K562 (cell line): ENCODE results near the gene TPK1. TPM values are rescaled to one million over a fixed set of nuclear protein-coding genes. Genes with fewer than 3 reads are reported as not detected.

Experiments used
- ATAC-seq: fragments of 200-7000 bp; cut with Tn5 transposase; 3 replicates; pipeline ENCODE4 v1.9.1; 2020; ENCODE audit warnings: moderate library complexity
- BruUV-seq: library from RNA; stranded (reverse); fragments of 400-500 nt; replicated peaks from 2 replicates; lab custom pipeline; 2021; lab: Mats Ljungman, UMichigan
- CTCF ChIA-PET: fragments of 300-600 bp; formaldehyde crosslinking; extraction: SDS; loops from one replicate; lab custom pipeline; 2021; ENCODE audit warnings: low intra/inter-chr PET ratio; lab: Yijun Ruan, JAX
- POLR2A ChIA-PET: fragments of 300-600, 350-650 bp; sonication (Branson Sonifier 250); formaldehyde crosslinking; extraction: SDS; loops from one replicate; lab custom pipeline; 2021; ENCODE audit warnings: antibody characterized with exemption, inconsistent platforms; lab: Yijun Ruan, JAX
- DNase-seq, 4 experiments: peaks; one replicate each; pipeline versions ENCODE4 v3.0.0 to v3.0.0-alpha.2; 2011 to 2018; ENCODE audit warnings: low spot score in 3 of 4, mixed read lengths in 3 of 4; ENCODE audit errors: extremely low read depth in 1 of 4
- FAIRE-seq: peaks from 2 replicates; lab custom pipeline; 2011; peaks lifted over from hg19 to GRCh38; lab: Jason Lieb, UNC
- H2AFZ ChIP-seq: 2 replicates; pipeline ENCODE4 v1.6.0; 2011; ENCODE audit warnings: low read depth, low read length, control low read depth, inconsistent platforms
- H3K27ac ChIP-seq: fragments of 200-600 bp; 3 replicates; pipeline ENCODE4 v1.8.0; 2011; ENCODE audit warnings: low read depth, mild to moderate bottlenecking, control low read depth, inconsistent platforms, low read length, moderate library complexity, mixed read lengths; ENCODE audit errors: extremely low read depth
- H3K27me3 ChIP-seq, 2 experiments: fragments of 300-600 bp in 1 of 2; 2 replicates in 1 of 2; 3 replicates in 1 of 2; pipeline versions ENCODE4 v1.6.0 to v1.8.0; 2011; ENCODE audit warnings: inconsistent platforms in 2 of 2, low read length in 2 of 2, mild to moderate bottlenecking in 1 of 2, mixed read lengths in 1 of 2, moderate library complexity in 1 of 2; ENCODE audit not compliant: control insufficient read depth in 2 of 2, insufficient read depth in 2 of 2
- H3K36me3 ChIP-seq: fragments of 300-600 bp; 3 replicates; pipeline ENCODE4 v1.8.0; 2011; ENCODE audit warnings: mild to moderate bottlenecking, low read length, inconsistent platforms; ENCODE audit not compliant: control insufficient read depth, insufficient read depth
- H3K4me1 ChIP-seq, 2 experiments: fragments of 200-600 bp in 1 of 2; replicated peaks in 1 of 2; 2 replicates in 1 of 2; 3 replicates in 1 of 2; pipeline versions ENCODE4 v1.5.1 to v1.8.0; 2011; ENCODE audit warnings: inconsistent platforms in 2 of 2, low read length in 2 of 2, mild to moderate bottlenecking in 1 of 2, mixed read lengths in 1 of 2, moderate library complexity in 1 of 2; ENCODE audit not compliant: control insufficient read depth in 2 of 2, insufficient read depth in 2 of 2
- H3K4me2 ChIP-seq: 2 replicates; pipeline ENCODE4 v1.6.1; 2011; ENCODE audit warnings: low read length, control low read depth, inconsistent platforms, mixed read lengths; ENCODE audit not compliant: insufficient read depth
- H3K4me3 ChIP-seq: fragments of 200-600 bp; sonication (generic), shearing (Covaris generic); 2 replicates; pipeline ENCODE4 v1.5.1; 2016; ENCODE audit warnings: control low read depth, inconsistent platforms
- H3K79me2 ChIP-seq: fragments of 200-600 bp; 3 replicates; pipeline ENCODE4 v1.8.0; 2011; ENCODE audit warnings: low read length, inconsistent platforms; ENCODE audit not compliant: control insufficient read depth, insufficient read depth
- H3K9ac ChIP-seq, 2 experiments: 2 replicates each; pipeline versions ENCODE4 v1.6.0 to v1.6.1; 2011; ENCODE audit warnings: low read depth in 2 of 2, low read length in 2 of 2, control low read depth in 1 of 2, inconsistent platforms in 1 of 2, mild to moderate bottlenecking in 1 of 2, mixed read lengths in 1 of 2; ENCODE audit not compliant: insufficient read depth in 1 of 2
- H3K9me1 ChIP-seq: one replicate; pipeline ENCODE4 v1.6.0; 2011; ENCODE audit warnings: inconsistent platforms, mild to moderate bottlenecking, low read length, moderate library complexity; ENCODE audit not compliant: control insufficient read depth, insufficient read depth
- H3K9me3 ChIP-seq: replicated peaks from 2 replicates; pipeline ENCODE4 v1.5.1; 2011; ENCODE audit warnings: low read depth, low read length, inconsistent platforms; ENCODE audit not compliant: control insufficient read depth, insufficient read depth
- H4K20me1 ChIP-seq: replicated peaks from 2 replicates; pipeline ENCODE4 v1.6.1; 2011; ENCODE audit warnings: low read length, inconsistent platforms, mixed read lengths; ENCODE audit not compliant: control insufficient read depth, insufficient read depth
- CTCFL ChIP-seq: IDR thresholded peaks from 2 replicates; pipeline ENCODE4 v1.6.1; 2011; ENCODE audit warnings: borderline replicate concordance, low read depth, mild to moderate bottlenecking, moderate library complexity, low read length; ENCODE audit not compliant: insufficient read depth, poor library complexity, severe bottlenecking
- EHMT2 ChIP-seq: fragments of 450-650 bp; IDR thresholded peaks from 2 replicates; pipeline ENCODE4 v1.6.1; 2018; ENCODE audit warnings: antibody characterized with exemption
- JUND ChIP-seq, 2 experiments: IDR thresholded peaks; 2 replicates in 1 of 2; 3 replicates in 1 of 2; pipeline ENCODE4 v1.6.1; 2011; ENCODE audit warnings: borderline replicate concordance in 2 of 2, low read depth in 2 of 2, low read length in 2 of 2, improper control_type of control experiment in 1 of 2, missing biosample characterization in 1 of 2, missing genetic modification characterization in 1 of 2, missing genetic modification reagents in 1 of 2
- NRF1 ChIP-seq, 2 experiments: fragments of 450-650 bp; IDR thresholded peaks in 1 of 2; conservative IDR thresholded peaks in 1 of 2; 2 replicates each; pipeline ENCODE4 v1.6.1; 2014; ENCODE audit warnings: mild to moderate bottlenecking in 2 of 2
- RFX7 ChIP-seq: fragments of 250-450 bp; sonication (Bioruptor Pico); IDR thresholded peaks from 2 replicates; pipeline ENCODE4 v1.5.1; 2021; ENCODE audit warnings: mild to moderate bottlenecking
- SP2 ChIP-seq: IDR thresholded peaks from 2 replicates; pipeline ENCODE4 v1.6.1; 2011; ENCODE audit warnings: mild to moderate bottlenecking, low read depth, low read length, moderate library complexity; ENCODE audit not compliant: poor library complexity, severe bottlenecking; ENCODE audit errors: extremely low read depth
- XRCC3 ChIP-seq: fragments of 450-650 bp; IDR thresholded peaks from 2 replicates; pipeline ENCODE4 v1.6.1; 2017; ENCODE audit warnings: mild to moderate bottlenecking, moderate library complexity
- WGBS: fragments of 100-300 bp; shearing (Covaris generic); methylation state at CpG from one replicate; pipeline ENCODE4 v1.1.6; 2016; ENCODE audit warnings: low coverage, mixed read lengths; ENCODE audit not compliant: insufficient coverage; ENCODE audit errors: missing lambda C conversion rate; 5-methylcytosine and 5-hydroxymethylcytosine counted together
- in situ Hi-C: fragments of 300-500 bp; cut with MboI; formaldehyde crosslinking; loops from 4 replicates; pipeline ENCODE4 v1.15.0; 2018; ENCODE audit warnings: inconsistent platforms, mixed read lengths
- intact Hi-C: fragments of 100-400 bp; cut with micrococcal nuclease; formaldehyde crosslinking; loops from 2 replicates; pipeline ENCODE4 v1.14.2; 2022
- polyA plus RNA-seq, 8 experiments: library from polyadenylated mRNA; depleted of rRNA in 4 of 8; stranded (reverse) in 5 of 8; unstranded in 3 of 8; fragments of >200 nt; fragmentation: Nextera tagmentation in 2 of 8; fragmentation: Illumina TruSeq in 1 of 8; extraction: Ambion mirVana in 2 of 8; extraction: Trizol in 1 of 8; gene quantifications; 2 replicates each; pipeline versions ENCODE4 v1.2.1 to v1.2.3, GENCODE V29; 2011 to 2014; ENCODE audit warnings: inconsistent platforms in 1 of 8, missing spikeins in 1 of 8
- total RNA-seq, 7 experiments: library from RNA; depleted of rRNA in 6 of 7; stranded (reverse); fragments of >200 nt in 6 of 7; fragmentation: Illumina TruSeq in 2 of 7; extraction: Trizol in 2 of 7; gene quantifications; 2 replicates each; pipeline versions ENCODE4 v1.2.1 to v1.2.3, GENCODE V29; 2011 to 2021; ENCODE audit warnings: low replicate concordance in 1 of 7
- TF ChIP-seq, protein P1 (sequence below): fragments of 450-650 bp; IDR thresholded peaks from 2 replicates; pipeline ENCODE4 v1.6.1; 2016

Gene TPK1
- total and polyA plus RNA-seq, 9 of the 15 experiments (the other 6 are each of a cell fraction or from before 2014, with no cell fraction given) = 5.1 to 16.2 (median 9.2) TPM

GRCh38 chr7:144584726-144585125 lies 251.1 kb downstream of the TPK1 start:
- CTCF ChIA-PET = no interaction called here
- H3K9me3 ChIP-seq = no peaks in the 10 kb centered on the region
- no peaks in the 10 kb centered on the region for H3K9me1 ChIP-seq
- H3K27me3 ChIP-seq = no peaks in the 10 kb centered on the region
- ATAC-seq = no peak
- in situ Hi-C loops = no loop called here
- H3K79me2 ChIP-seq = no peaks in the 10 kb centered on the region
- TF ChIP-seq EHMT2 (no peak), XRCC3 (no peak), RFX7 (no peak), JUND (IDR thresholded peaks at IDR 0.05; ENCODE audit: borderline replicate concordance, low read depth, low read length) (no peak), JUND (tag; IDR thresholded peaks at IDR 0.05; ENCODE audit: borderline replicate concordance, low read depth, low read length) (no peak), SP2 (no peak), CTCFL (no peak), NRF1 (conservative IDR thresholded peaks at IDR 0.05 in 1 of 2, IDR thresholded peaks at IDR 0.05 in 1 of 2) (no peak)
- TF ChIP-seq, protein P1, sequence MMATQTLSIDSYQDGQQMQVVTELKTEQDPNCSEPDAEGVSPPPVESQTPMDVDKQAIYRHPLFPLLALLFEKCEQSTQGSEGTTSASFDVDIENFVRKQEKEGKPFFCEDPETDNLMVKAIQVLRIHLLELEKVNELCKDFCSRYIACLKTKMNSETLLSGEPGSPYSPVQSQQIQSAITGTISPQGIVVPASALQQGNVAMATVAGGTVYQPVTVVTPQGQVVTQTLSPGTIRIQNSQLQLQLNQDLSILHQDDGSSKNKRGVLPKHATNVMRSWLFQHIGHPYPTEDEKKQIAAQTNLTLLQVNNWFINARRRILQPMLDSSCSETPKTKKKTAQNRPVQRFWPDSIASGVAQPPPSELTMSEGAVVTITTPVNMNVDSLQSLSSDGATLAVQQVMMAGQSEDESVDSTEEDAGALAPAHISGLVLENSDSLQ = no peak
- TF ChIP-seq, all 486 proteins: peak for 0
- no peaks in the 10 kb centered on the region for H3K36me3 ChIP-seq
- H2AFZ ChIP-seq = no peak overlapping the region
- H3K4me3 ChIP-seq = no peak overlapping the region
- no peak overlapping the region for H3K9ac ChIP-seq
- intact Hi-C loops = no loop called here
- H4K20me1 ChIP-seq = no peaks in the 10 kb centered on the region
- H3K4me1 ChIP-seq = no peaks in the 10 kb centered on the region
- DNase-seq = no peak
- WGBS = under 1% methylated on average over 3 of the region's 3 CpGs
- no peak for FAIRE-seq
- H3K4me2 ChIP-seq = no peak overlapping the region
- POLR2A ChIA-PET = no interaction called here
- H3K27ac ChIP-seq = no peak overlapping the region
- no TSS peak for BruUV-seq
